Activated CD4-positive, CD25-positive, alpha-beta regulatory T cell treated with anti-CD3 and anti-CD28 coated beads, Interleukin-2, amount 50 U/mL, for 24 hours (primary cell): ENCODE data around the gene TNS1.

Source experiments
- ATAC-seq, 2 donors: fragments of 150-1000 bp; cut with Tn5 transposase; one replicate each; pipeline ENCODE4 v1.10.0; 2021; ENCODE audit warnings: mild to moderate bottlenecking in 1 of 2, moderate library complexity in 1 of 2

TNS1 gene

GRCh38 chr2:217843324-217843723 is 159.5 kb downstream of the TNS1 start:
- no peak for ATAC-seq

DNA sequence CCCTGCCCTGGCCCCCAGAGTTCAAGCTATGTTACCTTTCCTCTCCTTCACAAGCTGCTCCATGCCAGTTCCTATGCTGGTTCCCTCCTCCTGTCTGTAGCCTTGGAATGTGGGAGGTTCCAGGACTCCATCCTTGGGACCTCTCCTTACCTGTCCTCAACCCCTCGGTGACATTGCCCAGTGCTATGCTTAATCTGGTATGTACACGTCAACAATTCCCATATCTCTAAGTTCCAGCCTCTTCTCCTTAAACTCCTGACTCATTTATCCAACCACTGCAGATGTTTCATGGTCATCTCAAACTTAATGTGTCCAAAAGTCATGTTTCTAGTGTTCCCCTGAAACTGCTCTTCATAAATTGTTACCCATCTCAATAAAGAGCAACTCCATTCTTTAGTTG is 160.8 kb downstream of the TNS1 start:
- ATAC-seq = no peak

GRCh38 chr2:217840522-217840921 is 162.3 kb downstream of the TNS1 start:
- ATAC-seq = peak in 1 of 2 donors; percentile 10

DNA sequence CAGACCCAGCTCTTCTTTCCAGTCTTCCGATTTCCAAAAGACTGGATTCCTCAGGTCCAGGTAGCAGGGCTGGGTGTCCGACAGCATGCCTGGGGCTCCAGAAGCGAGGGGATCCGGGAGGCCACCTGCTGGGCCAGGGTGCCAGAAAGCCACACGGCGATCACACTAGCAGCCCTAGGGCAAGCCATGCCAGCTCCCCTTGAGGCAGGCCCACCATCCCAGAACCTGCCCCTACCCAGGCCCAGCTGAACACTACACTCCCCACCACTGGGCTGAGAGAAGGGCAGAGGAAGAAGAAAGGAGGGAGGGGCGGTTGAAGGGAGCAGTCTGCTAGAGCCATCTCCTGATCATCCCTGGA is 163.1 kb downstream of the TNS1 start:
- no peak for ATAC-seq

- no peak for ATAC-seq
These were observed 163.6 kb downstream of the TNS1 start for GRCh38 chr2:217839073-217839749.

DNA sequence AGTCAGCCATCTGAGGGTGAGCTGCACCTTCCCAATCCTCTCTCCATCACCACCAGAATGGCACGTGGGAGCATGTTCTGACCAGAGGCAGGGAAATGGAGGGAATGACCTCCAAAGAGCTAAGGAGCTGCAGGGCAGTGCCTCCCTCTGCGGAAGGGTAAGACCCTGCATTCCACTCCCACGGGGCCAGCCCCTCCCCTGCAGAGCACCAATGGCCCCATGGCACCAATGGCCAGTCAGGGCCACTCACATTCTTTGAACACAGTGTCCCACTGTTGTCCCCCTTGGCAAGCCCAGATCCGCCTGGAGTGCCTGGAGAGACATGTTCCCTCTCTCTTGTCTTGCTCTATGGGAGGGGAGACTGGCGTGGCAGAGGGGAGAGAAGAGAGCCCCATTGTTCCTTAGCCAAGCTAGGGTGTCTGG is 164.4 kb downstream of the TNS1 start:
- ATAC-seq = no peak

GRCh38 chr2:217837530-217837929 is 165.3 kb downstream of the TNS1 start:
- no peak for ATAC-seq

GRCh38 chr2:217836901-217837491 is 165.8 kb downstream of the TNS1 start:
- ATAC-seq = no peak

DNA sequence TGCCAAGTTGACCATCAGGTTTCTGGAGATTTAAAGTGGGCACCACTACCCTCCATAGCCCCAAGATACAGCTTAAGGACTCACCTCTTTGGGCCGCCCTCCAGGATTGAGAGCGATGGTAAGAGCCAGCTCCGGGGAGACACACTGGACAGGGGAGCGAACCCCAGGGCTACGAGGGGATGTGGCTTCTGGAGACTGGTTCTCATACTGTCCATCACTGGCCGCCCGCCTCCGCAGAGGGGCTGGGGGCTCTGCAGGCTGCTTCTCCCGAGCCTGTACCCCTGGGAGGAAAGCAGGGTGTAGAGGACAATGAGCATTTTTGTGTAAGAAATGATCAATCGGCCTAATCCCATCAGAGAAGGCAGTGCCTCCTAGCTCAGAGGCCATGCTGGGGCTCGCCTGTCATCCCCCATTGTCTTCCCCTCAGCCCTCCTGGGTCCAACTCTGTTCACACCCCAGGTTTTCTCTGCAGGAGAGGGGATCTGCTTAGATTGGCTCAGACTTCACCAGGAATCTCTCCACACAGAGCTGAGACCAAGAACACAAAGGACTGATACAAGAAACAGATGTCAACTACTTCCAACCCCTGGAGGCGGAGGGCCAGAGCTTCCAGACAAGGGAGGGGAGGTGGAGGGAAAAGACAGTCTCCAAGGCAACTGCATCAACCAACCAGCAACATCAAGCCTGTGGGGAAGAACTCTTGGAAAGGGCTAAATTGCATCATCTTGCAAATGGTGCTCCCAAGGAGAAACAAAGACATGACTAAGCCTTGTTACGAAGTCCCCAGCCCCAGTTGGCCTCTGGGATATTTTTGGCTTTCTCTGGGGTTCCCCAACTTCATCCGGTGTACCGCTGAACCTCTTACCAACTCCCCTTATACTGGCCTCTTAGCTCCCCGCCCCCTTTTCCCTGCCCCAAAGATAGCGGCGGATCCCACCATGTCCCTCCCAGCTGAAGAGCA is 166.6 kb downstream of the TNS1 start:
- ATAC-seq = no peak

DNA sequence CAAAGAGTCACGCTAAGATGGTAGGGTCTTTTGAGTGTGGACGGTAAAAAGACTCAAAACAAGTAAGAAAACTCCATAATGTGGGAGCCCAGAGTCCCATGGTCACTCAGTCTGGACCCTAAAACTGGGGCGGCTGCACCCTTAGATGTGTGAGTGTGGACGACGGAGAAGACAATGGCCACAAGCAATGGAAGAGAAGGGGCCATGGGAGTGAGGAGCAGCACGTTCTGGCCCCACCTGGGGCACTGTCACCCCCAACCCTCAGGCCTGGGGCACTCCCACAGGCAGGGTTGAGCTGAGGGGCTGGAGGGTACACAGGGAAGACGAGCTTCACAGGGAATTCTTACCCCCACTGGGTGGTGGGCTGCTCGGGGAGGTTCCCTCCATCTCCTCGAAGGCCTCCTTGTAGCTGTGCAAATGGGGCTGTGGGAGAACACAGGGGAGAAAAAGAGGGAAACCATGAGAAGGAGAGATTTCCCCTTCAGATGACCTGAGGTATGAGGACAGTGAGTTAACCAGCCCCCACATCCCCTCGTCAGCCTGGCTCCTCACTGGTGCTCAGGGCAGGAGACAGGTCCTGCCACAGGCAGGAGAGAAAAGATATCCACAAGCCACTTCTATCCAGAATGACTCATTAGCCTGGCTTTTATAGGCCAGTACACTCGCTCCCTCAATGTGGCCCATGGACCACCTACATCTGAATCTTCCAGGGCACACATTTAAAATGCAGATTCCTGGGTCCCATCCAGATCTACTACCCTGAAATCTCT is 167.9 kb downstream of the TNS1 start:
- no peak for ATAC-seq

GRCh38 chr2:217834057-217834620 is 168.7 kb downstream of the TNS1 start:
- no peak for ATAC-seq

DNA sequence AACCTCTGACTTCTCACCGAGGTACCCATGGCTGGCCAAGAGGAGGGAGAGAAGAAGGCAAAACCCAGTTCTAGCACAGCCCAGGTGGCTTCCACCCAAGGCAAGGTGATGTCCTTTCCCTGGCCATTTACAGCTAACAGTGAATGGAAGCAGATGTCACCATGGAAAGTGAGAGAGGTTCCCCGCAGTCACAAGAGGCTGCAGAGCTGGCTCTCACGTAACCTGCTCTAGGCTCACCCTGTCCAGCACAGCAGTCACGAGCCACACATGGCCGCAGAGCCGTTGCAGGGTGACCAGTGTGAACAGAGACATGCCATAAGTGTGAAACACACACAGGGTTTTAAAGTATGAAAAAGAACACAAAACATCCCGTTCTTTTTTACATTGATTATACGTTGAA is 169.4 kb downstream of the TNS1 start:
- ATAC-seq = no peak

DNA sequence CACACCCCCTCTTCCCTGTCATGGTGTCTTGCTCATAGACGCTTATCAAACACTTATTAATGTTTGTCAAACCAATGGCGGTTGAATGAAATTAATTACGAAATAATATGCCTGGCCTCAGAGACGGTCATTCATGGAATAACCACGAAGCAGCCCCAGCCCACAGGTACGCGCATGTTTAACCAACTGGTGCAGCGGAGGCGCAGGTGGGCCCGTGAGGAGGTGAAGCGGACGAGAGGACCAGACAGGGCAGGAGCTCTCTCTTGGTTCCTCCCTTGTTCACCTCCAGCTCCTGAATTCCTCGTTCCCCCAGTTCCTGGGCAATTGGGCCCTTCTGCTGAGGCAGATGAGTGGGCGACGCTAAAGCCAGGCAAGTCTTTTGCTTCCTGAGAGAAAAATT is 169.8 kb downstream of the TNS1 start:
- no peak for ATAC-seq

GRCh38 chr2:217832115-217832514 is 170.7 kb downstream of the TNS1 start:
- ATAC-seq = no peak

DNA sequence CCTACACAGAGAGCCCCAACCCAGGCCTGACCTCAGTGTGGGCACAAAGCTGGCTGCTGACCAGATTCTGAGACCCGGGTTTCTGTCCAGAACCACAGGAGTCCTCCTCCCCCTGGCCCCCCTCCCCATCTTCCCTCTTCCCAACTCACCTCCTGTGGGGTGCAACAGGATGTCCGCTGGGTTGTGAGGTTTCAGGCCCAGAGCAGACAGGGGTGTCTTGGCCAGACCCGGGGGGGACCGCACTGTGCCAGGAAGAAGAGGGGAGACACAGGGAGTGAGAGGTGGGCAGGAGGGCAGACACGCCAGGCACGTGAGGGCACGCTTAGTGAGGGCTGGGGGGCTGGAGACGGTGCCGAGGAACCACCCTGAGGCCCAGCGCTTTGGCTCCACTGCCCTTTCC is 171.5 kb downstream of the TNS1 start:
- ATAC-seq = no peak

- no peak for ATAC-seq
These were observed 172.0 kb downstream of the TNS1 start for GRCh38 chr2:217830807-217831206.

DNA sequence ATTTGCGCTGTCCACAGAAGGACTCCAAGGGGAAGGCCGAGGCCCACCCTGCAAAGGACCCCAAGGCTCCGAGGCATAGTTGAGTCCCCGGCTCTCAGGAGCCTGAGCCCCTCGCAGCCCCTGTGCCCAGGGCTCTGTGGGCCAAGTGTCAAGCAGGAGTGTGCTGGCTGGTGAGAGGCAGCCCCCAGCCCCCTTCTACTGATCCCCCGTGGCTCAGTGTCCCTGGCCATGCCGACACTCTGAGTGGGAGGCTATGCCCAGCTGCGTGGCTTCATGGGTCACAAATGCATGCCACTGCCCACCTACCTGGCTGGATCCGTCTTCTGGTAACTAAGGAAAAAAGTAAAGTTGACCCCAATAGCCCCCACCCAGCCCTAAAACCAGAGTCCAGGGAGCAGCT is 172.7 kb downstream of the TNS1 start:
- ATAC-seq = no peak

DNA sequence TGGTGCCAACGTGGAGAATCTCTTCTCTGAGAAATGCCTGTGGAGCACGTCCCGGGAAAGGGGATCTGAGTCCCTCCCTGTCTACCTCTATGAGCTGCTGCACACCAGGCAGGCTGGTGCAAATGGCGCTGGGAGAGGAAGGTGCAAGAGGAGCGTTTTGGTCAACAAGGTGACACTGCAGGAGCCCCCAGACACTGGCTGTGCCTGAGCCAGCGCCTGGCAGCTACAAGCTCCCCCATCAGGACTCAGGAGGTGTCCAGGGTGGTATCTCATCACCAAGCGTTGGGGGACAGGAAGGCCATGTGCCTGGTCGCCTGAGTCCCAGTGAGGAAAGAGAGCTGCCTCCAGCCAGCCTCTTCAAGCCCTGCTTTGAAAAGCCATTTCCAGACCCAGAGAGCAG is 173.4 kb downstream of the TNS1 start:
- ATAC-seq = no peak

DNA sequence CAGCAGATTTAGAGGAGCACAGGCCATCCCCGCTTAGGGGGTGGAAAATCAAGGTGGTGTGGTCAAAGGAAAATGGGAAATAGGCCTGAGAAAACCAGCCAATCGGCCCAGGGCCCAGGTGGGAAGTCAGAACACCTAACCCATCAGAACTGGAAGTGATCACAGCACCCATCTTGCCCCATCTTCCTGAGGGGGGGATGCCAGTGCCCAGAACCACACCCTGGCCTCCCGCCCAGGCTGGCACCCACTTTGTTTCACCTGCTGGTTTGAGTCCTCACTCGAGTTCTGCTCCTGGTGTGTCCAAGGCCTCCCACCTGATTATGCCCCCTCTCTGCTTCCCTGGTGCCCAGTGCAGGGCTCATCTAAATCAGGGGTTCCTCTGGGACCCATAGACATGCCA is 174.5 kb downstream of the TNS1 start:
- no peak for ATAC-seq

DNA sequence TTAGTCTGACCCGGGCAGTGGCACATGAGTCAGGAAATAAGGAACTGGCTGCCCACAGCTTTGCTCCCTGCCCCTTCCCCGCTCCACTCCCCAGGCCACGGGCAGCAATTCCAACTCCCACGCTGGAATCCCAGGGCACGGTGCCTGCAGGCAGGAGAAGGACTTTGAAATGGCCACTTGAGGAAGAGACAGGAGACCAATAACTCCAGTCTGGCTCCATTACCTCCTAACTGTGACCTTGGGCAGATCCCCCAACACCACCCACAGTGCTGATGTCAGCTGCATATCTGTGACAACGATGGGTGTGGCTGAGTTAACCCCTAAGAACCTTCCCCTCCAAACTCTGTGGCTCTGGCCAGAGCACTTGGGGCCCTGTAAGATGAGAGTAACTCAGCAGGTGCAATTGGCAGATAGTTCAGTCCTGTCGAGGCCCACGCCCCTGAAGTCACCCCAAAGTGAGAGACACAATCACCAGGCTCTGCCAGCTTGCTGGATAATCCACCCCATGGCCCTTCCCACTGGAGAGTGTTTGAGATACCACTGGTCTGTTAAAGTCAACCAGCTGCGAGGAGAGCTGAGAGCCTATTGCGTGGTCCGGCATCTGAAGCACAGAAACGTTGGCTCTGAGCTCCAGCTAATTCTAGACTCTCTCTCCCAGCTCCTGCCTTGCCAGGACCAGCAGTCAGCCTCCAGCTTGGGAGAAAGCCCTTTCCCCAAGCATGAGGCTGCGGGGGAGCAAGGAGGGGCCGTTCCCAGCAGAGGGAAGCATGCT is 175.2 kb downstream of the TNS1 start:
- no peak for ATAC-seq

DNA sequence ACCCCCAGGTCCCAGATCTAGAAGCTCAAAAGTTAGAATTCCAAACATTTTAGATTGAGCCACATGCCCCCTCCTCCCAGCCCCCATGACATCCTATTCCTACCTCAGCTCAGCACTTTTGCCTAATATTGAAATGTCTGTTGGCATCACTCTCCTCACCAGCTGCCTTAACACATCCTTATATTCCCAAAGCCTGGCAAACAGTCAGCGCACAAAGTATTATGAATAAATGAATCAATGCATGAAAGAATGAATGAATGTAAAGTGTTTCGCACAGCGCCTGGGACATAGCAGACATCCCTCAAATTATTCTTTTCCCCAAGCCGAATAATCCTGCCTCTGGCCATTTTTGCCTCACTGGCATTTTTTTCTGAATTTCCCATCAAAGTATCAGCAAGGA is 175.8 kb downstream of the TNS1 start:
- no peak for ATAC-seq

DNA sequence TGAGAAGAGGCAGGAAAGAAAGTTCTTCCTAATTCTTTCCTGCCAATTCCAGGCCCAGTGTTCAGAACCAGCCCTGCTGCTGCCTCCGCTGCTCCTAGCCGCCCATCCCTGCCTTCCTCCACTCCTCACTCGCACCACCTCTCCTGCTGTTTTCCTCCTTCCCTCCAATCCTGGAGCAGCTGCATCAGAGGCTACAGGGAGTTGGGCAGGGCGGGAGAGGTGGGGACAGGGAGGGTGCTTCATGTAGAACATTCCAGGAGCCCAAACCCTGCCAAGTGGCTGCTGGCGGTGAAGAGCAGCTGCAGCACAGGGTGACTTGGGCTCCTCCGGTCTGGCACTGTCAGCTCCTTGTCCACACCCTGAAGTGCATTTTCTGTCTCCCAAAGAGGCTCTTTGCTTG is 176.3 kb downstream of the TNS1 start:
- no peak for ATAC-seq
